HT-29 (cell line): ENCODE data around the gene C5AR1. TPM values are rescaled to one million over a fixed set of nuclear protein-coding genes. Genes with fewer than 3 reads are reported as not detected.
"Not testable (repeated sequence)": the region's sequence is repeated elsewhere in the genome, so short reads cannot be mapped to it uniquely, and the experiment has no call there.

Experiments
- DNase-seq: peaks from one replicate; pipeline ENCODE4 v3.0.0-alpha.2; 2015; ENCODE audit warnings: low spot score
- total RNA-seq: library from RNA; depleted of rRNA; stranded (reverse); fragments of >200 nt; shearing (Covaris generic); gene quantifications from 2 replicates; pipeline ENCODE4 v1.2.3, GENCODE V29; 2014; rRNA removed

C5AR1 gene
- total RNA-seq, 1 experiment from 2014 or later = 0.28 TPM

- DNase-seq = not testable (repeated sequence)
These were observed 55.8 kb downstream of the C5AR1 start for GRCh38 chr19:47365455-47365854.

- no peak for DNase-seq
These were observed 60.5 kb downstream of the C5AR1 start for GRCh38 chr19:47370045-47370611.

GRCh38 chr19:47371261-47371660 is 61.6 kb downstream of the C5AR1 start:
- DNase-seq = no peak

Other genes starting within 250 kb of the C5AR1 start
- gene ZC3H4, start 196.1 kb upstream of the C5AR1 start, total RNA-seq = 27.5 and 36.7 TPM in 2 replicates
- gene SAE1, start 179.0 kb upstream of the C5AR1 start, total RNA-seq = 220 and 231 TPM in 2 replicates
- gene BBC3, start 78.7 kb upstream of the C5AR1 start, total RNA-seq = 51.0 and 56.4 TPM in 2 replicates
- 19.8 and 34.8 TPM in 2 replicates for gene CCDC9, start 53.3 kb upstream of the C5AR1 start, total RNA-seq
- 20.2 and 22.0 TPM in 2 replicates for gene INAFM1, start 35.0 kb upstream of the C5AR1 start, total RNA-seq
- not detected in 2 replicates for gene C5AR2, start 22.3 kb downstream of the C5AR1 start, total RNA-seq
- gene DHX34, start 39.5 kb downstream of the C5AR1 start, total RNA-seq = 85.4 and 88.4 TPM in 2 replicates
- gene MEIS3, start 109.7 kb downstream of the C5AR1 start, total RNA-seq = 0.37 and 1.1 TPM in 2 replicates
- gene SLC8A2, start 162.0 kb downstream of the C5AR1 start, total RNA-seq = 0.83 and 3.6 TPM in 2 replicates
- gene KPTN, start 174.4 kb downstream of the C5AR1 start, total RNA-seq = 26.2 and 30.1 TPM in 2 replicates
- gene NAPA, start 205.2 kb downstream of the C5AR1 start, total RNA-seq = 193 and 224 TPM in 2 replicates